RWPE1 (cell line): ENCODE data around the gene EFNA2.
"Not testable (repeated sequence)": the region's sequence is repeated elsewhere in the genome, so short reads cannot be mapped to it uniquely, and the experiment has no call there.

Experiments
- CTCF ChIA-PET: fragments of 350-600 bp; sonication (Branson Sonifier 250); formaldehyde crosslinking; extraction: SDS; loops from one replicate; lab custom pipeline; 2021; lab: Yijun Ruan, JAX
- POLR2A ChIA-PET: fragments of 400-600 bp; formaldehyde crosslinking; extraction: SDS; loops from one replicate; lab custom pipeline; 2020; ENCODE audit warnings: antibody characterized with exemption; ENCODE audit not compliant: low non-redundant PET; lab: Yijun Ruan, JAX
- DNase-seq: peaks from one replicate; pipeline ENCODE4 v3.0.0; 2012; ENCODE audit warnings: low spot score
- H3K27ac ChIP-seq: fragments of 450-650 bp; 2 replicates; pipeline ENCODE4 v1.5.1; 2017
- CTCF ChIP-seq: fragments of 450-650 bp; conservative IDR thresholded peaks from 2 replicates; pipeline ENCODE4 v1.5.1; 2017; ENCODE audit warnings: low read depth, mild to moderate bottlenecking

Gene EFNA2

GRCh38 chr19:1322198-1322981 lies 36.7 kb downstream of the EFNA2 start:
- TF ChIP-seq CTCF, result no peak
- CTCF ChIA-PET, result no interaction called here
- POLR2A ChIA-PET, result interaction anchor here (0.5 kb wide), 1 partner anchor 219 kb away, joined by 3 read pairs; the partner anchor contains the start of gene GPX4

GRCh38 chr19:1324249-1324805 lies 38.7 kb downstream of the EFNA2 start:
- peak overlapping the region; percentile 56 for H3K27ac ChIP-seq
- TF ChIP-seq CTCF, result no peak
- ChIA-PET POLR2A (no interaction called here), CTCF (interaction anchor here (1.0 to 1.1 kb wide), 2 partner anchors 8 to 14 kb away, joined by 3 to 6 read pairs; no protein-coding TSS in a partner anchor)
- DNase-seq, result no peak

More at GRCh38 chr19:1322198-1322981, 36.7 kb downstream of the EFNA2 start:
- no peak for DNase-seq
- H3K27ac ChIP-seq, result no peak overlapping the region

GRCh38 chr19:1324806-1325567 lies 39.3 kb downstream of the EFNA2 start:
- DNase-seq, result peak; percentile 65
- ChIA-PET CTCF (interaction anchor here (0.7 to 1.1 kb wide), 3 partner anchors 9 to 81 kb away, joined by 5 to 8 read pairs (median 6); no protein-coding TSS in a partner anchor), POLR2A (interaction anchor here (0.8 kb wide), 1 partner anchor 22 kb away, joined by 9 read pairs; no protein-coding TSS in a partner anchor)
- TF ChIP-seq CTCF, result no peak
- H3K27ac ChIP-seq, result peak overlapping the region; percentile 56

- no peak for TF ChIP-seq CTCF
- POLR2A ChIA-PET, result interaction anchor here (0.8 kb wide), 1 partner anchor 21 kb away, joined by 9 read pairs; no protein-coding TSS in a partner anchor
- H3K27ac ChIP-seq, result peak overlapping the region; percentile 56
- no peak for DNase-seq
- CTCF ChIA-PET, result interaction anchor here (0.7 to 1.0 kb wide), 2 partner anchors 10 to 81 kb away, joined by 5 to 8 read pairs; no protein-coding TSS in a partner anchor
Measured at GRCh38 chr19:1325568-1326294, 40.1 kb downstream of the EFNA2 start.

GRCh38 chr19:1327125-1327524 lies 41.5 kb downstream of the EFNA2 start:
- CTCF ChIA-PET, result interaction anchor here (0.6 kb wide), 1 partner anchor 47 kb away, joined by 4 read pairs; no protein-coding TSS in a partner anchor
- DNase-seq, result no peak
- POLR2A ChIA-PET, result interaction anchor here (0.6 kb wide), 2 partner anchors 12 to 215 kb away, joined by 4 read pairs; no protein-coding TSS in a partner anchor
- TF ChIP-seq CTCF, result no peak
- H3K27ac ChIP-seq, result no peak overlapping the region

- POLR2A ChIA-PET, H3K27ac ChIP-seq, DNase-seq, CTCF ChIA-PET: not testable (repeated sequence)
Measured at GRCh38 chr19:1332208-1332607, 46.5 kb downstream of the EFNA2 start.
